KG1 (cell line): Measurements from ENCODE around the gene UGT1A7.

Source experiments
- DNase-seq: peaks from one replicate; lab custom pipeline; 2025; lab: John Stamatoyannopoulos, UW

UGT1A7 gene

DNA sequence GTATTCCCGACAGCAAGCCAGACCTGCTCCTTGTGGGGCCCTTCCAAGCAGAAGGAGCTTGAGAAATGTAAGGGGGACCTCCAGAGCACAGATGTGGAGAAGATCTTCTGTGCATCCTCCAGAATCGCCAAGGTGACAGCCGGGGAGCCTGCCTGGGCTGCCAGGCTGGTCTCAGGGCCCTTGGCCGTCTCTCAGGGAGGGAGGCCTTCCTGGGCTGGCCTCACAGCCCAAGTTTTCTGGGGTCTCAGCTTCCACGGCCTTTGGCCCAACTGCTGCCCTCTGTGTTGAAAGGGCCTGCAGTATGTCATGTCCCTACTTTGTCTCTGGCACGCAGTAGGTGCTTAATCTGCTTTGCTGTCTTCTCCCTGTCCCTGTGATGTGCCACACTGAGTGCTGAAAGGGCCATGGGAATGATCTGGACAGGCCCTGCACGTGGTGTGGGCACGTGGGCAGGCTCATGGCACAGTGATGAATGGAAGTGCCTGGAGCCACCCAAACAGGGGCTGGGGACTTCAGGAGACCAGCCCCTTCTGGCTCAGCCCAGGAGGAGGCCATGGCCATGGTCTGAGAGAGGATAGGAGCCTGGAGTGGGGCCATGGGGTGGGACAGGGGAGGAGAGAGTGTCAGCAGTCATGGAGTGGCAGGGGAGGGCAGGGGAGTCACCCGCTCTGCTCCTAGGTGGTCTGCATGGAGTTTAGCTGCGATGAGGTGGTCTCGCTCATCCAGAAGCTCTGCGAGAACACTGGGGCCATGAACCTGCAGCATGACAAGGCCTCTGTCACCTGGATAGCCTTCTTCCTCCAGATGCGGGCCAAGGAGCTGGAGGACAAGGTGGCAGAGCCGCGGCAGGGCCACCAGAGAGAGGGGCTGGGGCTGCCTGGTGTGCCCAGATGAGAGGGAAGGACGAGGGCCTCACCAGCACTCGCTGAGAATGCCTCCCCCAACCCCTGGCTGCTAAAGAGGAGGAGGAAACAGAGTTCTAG, 137.2 kb downstream of the UGT1A7 start:
- DNase-seq: no peak

DNA sequence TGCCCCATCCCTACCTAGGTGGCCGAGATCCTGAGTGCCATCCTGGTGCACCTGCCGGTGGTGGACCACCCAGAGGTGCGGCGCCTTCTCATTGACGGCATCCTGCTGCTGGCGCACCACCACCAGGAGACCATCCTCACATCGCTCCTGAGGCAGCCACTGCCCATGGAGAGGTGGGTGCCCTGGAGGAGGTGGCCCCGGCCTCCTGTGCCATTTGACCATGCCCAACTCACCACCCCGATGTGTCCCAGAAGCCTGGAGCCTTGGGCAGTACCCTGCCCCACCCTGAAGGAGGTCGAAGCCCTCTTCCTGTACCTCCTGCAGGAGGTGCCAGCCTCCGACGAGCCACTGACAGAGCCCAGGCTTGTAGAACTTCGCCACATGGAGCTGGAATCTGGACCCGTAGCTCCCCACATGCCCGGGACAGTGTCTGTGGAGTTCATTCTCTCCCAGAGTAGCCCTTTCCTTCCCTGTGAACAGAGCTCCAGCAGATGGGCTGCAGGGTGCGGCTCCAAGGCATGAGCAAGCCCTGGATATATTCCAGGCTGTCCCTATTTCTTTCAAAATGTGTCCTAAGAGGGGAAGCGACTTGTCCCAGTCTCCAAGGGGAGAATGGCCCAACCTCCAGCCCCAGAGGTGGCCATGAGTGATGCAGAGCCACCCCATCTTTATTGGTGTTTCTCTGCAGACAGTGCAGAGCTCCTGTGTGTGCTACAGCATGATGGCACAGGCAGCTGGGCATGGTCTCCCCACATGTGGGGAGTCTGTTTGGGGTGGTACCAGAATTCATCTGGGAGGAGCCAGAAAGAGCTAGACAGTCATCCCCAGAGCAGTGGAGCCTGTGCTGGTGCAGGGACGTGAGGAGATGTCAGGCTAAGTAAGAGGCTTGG, 138.4 kb downstream of the UGT1A7 start:
- no peak for DNase-seq

DNA sequence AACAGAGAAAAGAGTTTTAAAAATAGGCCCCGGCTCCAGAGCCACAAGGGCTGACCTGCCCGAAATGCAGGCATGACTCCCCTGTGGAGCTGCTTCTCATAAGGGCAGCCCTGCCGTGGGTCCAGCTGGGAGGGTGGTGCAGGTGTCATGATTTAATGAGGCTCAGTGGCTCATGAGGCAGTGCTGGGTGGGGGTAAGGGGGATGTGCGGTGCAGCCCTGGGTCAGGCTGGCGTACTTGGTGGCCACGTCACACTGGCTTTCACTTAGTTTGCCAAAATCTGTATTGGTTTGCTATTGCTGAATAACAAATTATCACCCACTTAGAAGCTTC, 139.0 kb downstream of the UGT1A7 start:
- no peak for DNase-seq

DNA sequence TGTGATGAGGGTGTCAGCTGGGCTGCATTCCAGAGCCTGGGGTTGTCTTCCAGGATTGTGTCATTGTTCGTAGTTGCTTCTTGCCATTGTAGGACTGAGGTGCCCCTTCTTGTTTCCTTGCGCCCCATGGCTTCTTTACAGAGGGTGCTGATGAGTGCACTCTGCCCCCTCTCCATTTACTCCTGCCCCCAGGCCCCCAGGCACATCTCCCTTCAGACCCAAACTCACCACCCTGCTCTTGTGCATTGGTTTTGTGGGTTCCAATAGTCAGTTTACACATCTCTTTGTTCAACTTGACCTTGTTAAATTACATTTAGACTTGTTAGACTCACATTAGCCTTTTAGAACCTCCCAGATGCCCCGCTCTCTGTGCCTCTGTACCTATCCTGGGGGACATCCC, 139.5 kb downstream of the UGT1A7 start:
- no peak for DNase-seq

DNA sequence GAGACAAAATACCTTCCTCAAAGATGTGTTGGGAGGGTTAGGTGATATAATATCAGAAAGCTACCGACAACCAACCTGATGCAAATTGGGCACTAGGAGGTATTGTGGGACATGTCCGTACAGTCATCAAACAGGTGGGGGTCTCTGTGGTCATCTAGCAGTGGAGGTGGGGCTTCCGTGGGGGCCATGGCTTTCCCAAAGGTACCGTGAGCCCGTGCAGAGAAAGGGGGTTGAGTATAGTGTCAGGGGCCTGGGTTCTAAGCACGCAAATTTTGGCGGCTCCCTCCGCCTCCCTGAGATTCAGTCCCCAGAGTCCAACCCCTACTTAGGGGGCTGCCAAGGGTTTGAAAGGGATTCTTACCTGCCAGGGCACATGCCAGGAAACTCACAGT, 140.0 kb downstream of the UGT1A7 start:
- no peak for DNase-seq

DNA sequence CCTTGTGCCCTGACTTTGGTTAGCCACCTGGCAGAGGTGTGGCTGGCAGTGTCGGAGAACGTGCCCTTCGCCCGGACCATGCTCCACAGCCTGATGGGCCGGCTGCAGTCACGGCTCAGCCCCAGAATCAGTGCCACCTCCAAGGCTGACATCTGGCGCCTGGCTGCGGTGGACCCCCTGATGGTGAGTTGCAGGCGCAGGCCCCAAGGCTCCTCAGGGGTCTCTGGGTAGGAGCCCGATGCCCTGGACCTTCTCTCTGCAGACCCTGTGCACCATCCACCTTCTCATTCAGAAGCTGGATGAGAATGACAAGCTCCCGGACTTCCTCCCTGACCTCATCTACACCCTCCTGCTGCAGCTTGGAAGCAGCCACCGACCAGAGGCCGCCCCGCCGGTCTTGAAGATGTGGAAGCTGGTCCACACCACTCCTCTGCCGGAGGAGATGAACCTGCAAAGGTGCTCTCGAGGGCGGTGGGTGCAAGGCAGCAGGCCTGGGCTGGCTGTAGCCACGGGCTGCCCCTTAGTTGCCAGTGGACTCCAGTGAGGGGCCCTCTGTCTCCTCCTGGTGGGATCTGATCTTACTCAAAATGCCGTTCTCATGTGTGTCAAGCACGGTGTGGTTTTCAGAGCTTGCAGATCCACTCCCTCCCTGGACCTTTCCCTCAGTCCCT, 140.5 kb downstream of the UGT1A7 start:
- no peak for DNase-seq
